Forelimb muscle (tissue), 1 donor: ENCODE data around the gene SCN2B. TPM values are rescaled to one million over a fixed set of nuclear protein-coding genes. Genes with fewer than 3 reads are reported as not detected.
A peak's percentile ranks its signal among the peaks of the same experiment; 100 is the strongest.

Experiments used
- DNase-seq: peaks from one replicate; pipeline ENCODE4 v3.0.0-alpha.2; 2013; ENCODE audit warnings: low read depth
- polyA plus RNA-seq: library from polyadenylated mRNA; unstranded; fragments of 120-200 nt; gene quantifications from one replicate; pipeline ENCODE4 v1.2.1, GENCODE V29; 2013; ENCODE audit not compliant: insufficient read length

SCN2B gene, protein sequence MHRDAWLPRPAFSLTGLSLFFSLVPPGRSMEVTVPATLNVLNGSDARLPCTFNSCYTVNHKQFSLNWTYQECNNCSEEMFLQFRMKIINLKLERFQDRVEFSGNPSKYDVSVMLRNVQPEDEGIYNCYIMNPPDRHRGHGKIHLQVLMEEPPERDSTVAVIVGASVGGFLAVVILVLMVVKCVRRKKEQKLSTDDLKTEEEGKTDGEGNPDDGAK
- polyA plus RNA-seq, result 4.4 TPM

GRCh38 chr11:118175993-118176777 is at the start of gene SCN2B:
TSS of gene SCN2B (minus strand) at chr11:118176639. CDS start at chr11:118176431, 208 bp downstream.
- peak; percentile 31 for DNase-seq

GRCh38 chr11:118224511-118225188 is 48.2 kb upstream of the SCN2B start, which contains the start of gene JAML:
TSS of gene JAML (minus strand) at chr11:118225011. CDS start at chr11:118214866, 10,145 bp downstream.
- no peak for DNase-seq

DNA sequence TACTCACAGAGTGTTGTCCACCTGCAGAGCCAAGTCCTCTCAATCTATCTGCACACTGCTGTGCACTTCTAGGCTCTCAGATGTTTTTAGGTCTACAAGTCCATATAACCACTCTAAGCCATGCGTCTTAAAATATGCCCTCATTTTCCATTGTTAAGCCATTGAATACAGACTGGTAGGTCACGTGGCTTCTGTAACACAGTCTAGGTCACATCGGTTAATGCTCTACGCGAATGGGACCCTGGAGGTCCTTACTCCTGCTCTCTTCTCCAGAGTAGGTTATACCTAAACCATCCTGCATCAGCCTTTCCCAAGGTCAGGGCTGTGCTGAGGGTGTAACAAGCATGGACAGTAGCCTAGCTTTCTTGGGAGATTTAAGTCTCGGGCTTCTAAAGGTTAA is 47.6 kb upstream of the SCN2B start:
- DNase-seq, result no peak

DNA sequence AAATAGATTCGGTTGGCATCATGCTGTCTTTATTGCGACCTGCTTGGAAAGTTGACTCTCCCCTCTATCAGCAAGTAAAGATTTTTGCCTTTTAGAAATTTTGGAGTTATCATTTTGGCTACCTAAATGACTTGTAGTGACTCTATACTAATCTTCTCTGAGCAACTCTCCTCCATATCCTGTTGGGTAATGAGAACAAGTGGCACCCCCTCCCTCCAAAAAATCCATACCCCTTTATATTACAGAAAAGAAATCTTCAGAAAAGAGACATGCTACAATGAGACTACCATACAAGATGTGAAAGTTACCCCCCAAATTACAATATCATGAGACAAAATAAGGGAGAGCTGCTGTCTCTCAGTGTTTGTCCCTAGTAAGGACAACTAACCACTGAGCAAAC is 47.1 kb upstream of the SCN2B start:
- no peak for DNase-seq

- DNase-seq, result no peak
These were observed 46.0 kb upstream of the SCN2B start for GRCh38 chr11:118222437-118222836.

- no peak for DNase-seq
These were observed 45.0 kb upstream of the SCN2B start for GRCh38 chr11:118221419-118221818.

DNA sequence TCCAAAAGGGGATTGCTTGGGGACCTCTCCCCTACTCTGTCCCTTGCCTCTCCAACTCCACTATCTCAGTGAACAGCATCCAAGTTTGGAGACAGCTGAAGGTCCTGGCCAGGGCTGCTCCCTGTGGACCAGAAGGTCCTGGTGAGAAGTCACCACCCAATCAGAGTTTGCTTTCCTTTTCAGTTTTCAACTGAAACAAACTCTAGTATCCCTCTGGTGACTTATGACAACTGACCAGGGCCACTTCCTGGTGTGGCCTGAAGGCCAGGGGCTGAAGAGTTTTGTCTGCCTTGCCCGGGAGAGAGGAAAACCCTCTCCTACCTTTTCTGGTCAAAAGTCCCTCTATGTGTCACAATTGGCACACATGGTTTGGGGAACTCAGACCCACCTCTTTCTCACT is 43.3 kb upstream of the SCN2B start:
- DNase-seq, result no peak

GRCh38 chr11:118219244-118219643 is 42.8 kb upstream of the SCN2B start:
- no peak for DNase-seq

- DNase-seq, result no peak
These were observed 41.1 kb upstream of the SCN2B start for GRCh38 chr11:118217575-118217974.

DNA sequence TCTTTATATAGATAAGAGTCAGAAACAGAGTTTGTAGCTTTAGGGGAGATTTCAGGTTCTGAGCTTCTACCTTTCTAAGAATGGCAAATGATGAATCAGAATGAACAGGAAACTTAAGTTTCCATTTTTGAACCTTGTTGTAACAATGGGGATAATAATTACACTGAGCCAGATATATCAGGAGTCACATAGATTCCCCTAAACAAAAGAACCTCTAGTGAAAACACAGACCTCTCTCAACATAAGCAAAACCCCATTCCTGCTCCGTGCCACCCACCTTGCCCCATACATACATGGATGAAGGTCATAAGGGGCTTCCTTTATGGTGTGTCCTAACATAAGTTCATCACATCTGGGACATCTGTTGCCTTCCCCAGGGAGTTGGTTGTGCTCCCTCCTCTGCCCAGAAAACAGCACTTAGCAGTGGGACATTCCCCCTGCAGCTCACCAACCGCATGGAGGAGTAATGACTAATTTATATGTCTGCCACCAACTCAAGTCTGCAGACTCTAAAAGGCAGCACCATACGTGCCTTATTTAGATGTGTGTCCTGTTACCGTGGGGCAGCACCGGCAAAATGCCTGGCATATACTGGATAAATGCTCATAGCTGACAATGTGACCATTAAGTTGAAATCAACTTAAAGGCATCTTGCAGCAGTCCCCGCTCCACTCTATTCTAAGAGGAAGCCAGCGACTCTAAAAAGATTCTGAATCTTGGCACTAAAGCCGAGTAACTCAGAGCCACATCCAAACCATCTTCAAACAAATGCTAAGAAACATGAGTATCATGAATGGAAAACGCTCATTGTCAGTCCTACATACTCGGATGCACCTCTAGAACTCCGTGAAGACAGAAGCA is 40.4 kb upstream of the SCN2B start:
- no peak for DNase-seq

- DNase-seq, result no peak
These were observed 39.3 kb upstream of the SCN2B start for GRCh38 chr11:118215765-118216164.

DNA sequence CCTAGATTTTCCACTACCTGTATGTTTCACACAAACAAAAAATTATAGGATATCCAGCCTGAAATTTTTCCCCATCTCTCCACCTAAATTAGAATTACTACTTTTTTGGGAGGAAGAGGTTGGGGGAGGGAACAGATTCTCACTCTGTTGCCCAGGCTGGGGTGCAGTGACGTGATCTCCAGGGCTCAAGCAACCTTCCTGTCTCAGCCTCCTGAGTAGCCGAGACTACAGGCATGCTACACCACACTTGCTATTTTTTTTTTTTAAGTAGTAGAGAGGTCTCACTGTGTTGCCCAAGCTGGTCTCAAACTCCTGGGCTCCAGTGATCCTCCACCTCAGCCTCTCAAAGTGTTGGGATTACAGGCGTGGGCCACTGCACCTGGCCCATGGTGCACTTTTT is 38.8 kb upstream of the SCN2B start:
- DNase-seq, result no peak

DNA sequence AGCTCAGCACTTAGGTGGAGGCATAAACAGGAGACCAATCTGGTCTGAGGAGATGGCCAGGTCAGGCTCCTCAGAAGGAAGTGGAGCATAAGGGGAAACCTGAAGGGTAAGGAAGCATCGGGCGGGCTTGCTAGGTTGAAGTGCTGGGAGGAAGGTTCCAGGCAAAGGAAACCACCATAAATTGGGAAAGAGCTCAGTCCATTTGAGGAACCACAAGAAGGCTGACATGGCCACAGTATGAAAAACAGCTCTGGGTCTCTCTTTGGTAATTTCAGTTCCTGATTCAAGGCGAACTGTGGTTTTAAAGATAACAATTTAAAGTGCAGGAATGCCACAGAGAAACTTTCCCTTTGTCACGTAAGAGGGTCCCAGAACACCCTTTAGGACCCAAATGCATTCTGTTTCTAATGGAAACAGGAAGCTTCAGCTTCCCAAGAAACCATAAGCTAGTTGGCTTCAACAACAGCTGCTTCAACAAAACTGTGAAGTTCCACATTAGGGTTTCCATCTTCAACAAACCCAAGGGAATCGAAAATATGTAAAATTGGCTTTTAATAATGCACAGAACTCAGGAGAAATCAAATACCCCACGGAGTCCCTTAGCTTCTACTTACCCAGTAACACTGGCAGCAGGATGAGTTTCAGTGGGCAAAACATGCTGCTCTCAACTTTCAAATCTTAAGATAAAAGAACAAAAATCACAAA is 37.9 kb upstream of the SCN2B start:
- DNase-seq, result no peak

DNA sequence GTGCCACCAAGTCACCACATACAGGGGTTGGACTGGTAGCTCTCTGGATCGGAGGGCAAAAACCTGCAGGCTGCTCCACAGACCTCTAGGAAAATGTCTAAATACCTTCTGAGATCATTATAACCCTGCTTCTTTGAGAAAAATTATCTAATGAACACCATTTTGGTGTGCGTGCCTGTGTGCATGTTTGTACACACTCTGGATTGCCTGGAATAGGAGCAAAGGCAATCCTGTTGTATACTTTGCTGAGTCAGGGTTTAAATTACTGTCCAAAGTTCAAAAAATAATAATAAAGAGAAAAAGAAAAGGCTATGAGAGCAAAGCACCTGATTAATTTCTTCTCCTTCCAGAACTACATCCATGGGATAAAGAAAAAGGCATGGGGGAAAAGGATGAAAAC is 37.3 kb upstream of the SCN2B start:
- no peak for DNase-seq

DNA sequence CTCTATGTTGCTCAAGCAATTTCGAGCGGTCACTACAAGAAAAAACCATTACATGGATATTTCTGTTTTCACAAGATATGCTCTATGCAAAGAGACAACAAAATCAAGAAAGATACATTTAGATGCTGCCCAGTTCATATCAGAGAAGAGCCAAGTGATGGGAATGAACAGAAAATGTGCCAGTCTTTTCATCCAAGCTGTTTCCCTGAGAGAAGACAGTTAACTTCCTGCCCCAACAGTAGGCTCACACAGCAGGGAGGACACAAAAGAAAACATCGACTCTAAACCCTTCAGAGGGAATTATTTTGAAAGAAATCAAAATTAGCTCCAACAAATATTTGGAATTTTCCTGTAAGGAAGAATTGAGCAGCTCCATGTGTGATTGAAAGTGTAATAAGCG is 36.8 kb upstream of the SCN2B start:
- DNase-seq, result no peak

DNA sequence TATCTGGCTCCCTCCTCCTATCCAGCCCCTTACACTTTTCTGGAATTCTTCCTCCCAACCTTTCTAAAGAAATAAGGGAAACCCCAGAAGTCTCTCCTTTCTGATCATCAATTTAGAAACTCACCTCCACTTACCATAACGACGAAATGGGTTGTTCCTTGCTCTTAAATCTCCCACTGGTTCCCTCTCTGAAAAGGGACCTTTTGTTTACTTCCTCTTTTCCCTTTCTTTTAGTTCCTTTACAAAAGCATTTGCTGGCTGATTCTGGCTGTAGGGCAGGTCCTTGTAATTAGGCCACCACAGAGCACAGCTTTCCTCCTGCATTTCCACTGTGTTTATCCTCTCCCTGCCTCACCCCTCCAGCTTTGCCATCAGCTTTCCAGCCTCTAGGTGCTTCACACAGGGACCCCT is 36.3 kb upstream of the SCN2B start:
- DNase-seq, result no peak

GRCh38 chr11:118212131-118212725 is 35.8 kb upstream of the SCN2B start:
- DNase-seq, result no peak

DNA sequence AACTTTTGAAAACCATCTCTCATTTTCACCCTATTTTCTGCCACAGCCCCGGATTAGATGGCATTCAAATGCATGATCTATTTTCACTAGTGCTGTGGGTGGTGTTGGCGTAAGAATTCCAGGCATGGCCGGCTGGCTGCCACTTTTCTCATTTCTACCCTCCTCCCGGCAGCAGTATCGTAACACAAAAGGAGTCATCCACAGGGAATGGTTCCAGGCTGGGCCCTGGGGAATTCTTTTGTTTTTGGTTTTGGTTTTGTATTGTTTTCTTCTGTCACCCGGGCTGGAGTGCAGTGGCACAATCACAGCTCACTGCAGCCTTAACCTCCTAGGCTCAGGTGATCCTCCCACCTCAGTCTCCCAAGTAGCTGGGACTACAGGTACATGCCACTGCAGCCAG is 34.6 kb upstream of the SCN2B start:
- DNase-seq, result no peak

GRCh38 chr11:118210323-118210722 is 33.9 kb upstream of the SCN2B start:
- DNase-seq, result no peak

GRCh38 chr11:118209033-118209432 is 32.6 kb upstream of the SCN2B start:
- no peak for DNase-seq

- no peak for DNase-seq
These were observed 30.6 kb upstream of the SCN2B start for GRCh38 chr11:118207079-118207478.
